ENCODE measurements around the gene CDH4. TPM values are rescaled to one million over a fixed set of nuclear protein-coding genes. Genes with fewer than 3 reads are reported as not detected.

CDH4 gene
- total and polyA plus RNA-seq, 2 of the 13 experiments (the other 11 are each of a cell fraction or from before 2014, with no cell fraction given), result not detected

DNA sequence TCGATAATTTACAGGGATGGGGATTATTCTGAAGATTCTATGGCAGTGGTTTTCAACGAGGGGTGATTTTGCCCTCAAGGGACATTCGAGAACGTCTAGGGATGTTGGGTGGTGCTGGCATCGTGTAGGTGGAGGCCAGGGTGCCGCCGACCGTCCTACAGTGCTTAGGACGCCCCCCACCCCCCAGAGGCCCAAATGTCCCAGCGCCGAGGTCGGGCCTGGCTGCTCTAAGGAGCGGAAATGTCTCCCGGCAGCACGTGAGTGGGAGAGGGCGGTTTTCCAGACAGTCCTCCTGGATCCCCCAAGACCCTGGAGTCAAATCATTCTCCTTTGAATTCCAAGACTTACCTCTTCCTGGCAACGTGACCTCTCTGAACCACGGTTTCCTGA is 101.9 kb downstream of the CDH4 start (continued):
- TF ChIP-seq ZBTB34 (CRISPR knock-in tag; IDR thresholded peaks at IDR 0.05), result no peak
- no peak for TF ChIP-seq POLR2AphosphoS5 (IDR thresholded peaks at IDR 0.05; ENCODE audit: low read depth, low read length)
- no peak for TF ChIP-seq ZNF446 (CRISPR knock-in tag; IDR thresholded peaks at IDR 0.05)
- no peak for TF ChIP-seq ZSCAN12 (CRISPR knock-in tag; IDR thresholded peaks at IDR 0.05)
- no peak for TF ChIP-seq ZBTB40 (IDR thresholded peaks at IDR 0.05)
- no peak for TF ChIP-seq ZBTB40 (CRISPR knock-in tag; IDR thresholded peaks at IDR 0.05)
- no peak for TF ChIP-seq FOXA1 (IDR thresholded peaks at IDR 0.05)
- TF ChIP-seq FOXA1 (CRISPR knock-in tag; IDR thresholded peaks at IDR 0.05), result no peak
- no peak for TF ChIP-seq KAT2B (IDR thresholded peaks at IDR 0.05; ENCODE audit: borderline replicate concordance, low read depth, low read length)

Data from HepG2 (cell line).